LNCaP clone FGC (cell line): ENCODE data around the gene RPS6KA4.

Source experiments
- DNase-seq: peaks from one replicate; pipeline ENCODE4 v3.0.0-alpha.2; 2011; ENCODE audit warnings: low read depth
- H3K4me3 ChIP-seq: 2 replicates; pipeline ENCODE4 v1.5.1; 2011; ENCODE audit warnings: mild to moderate bottlenecking, low read depth, low read length, control low read depth
- CTCF ChIP-seq: IDR thresholded peaks from 2 replicates; pipeline ENCODE4 v1.5.1; 2012; ENCODE audit warnings: mild to moderate bottlenecking; ENCODE audit not compliant: control insufficient read depth, insufficient read depth; ENCODE audit errors: extremely low read depth

Gene RPS6KA4

DNA sequence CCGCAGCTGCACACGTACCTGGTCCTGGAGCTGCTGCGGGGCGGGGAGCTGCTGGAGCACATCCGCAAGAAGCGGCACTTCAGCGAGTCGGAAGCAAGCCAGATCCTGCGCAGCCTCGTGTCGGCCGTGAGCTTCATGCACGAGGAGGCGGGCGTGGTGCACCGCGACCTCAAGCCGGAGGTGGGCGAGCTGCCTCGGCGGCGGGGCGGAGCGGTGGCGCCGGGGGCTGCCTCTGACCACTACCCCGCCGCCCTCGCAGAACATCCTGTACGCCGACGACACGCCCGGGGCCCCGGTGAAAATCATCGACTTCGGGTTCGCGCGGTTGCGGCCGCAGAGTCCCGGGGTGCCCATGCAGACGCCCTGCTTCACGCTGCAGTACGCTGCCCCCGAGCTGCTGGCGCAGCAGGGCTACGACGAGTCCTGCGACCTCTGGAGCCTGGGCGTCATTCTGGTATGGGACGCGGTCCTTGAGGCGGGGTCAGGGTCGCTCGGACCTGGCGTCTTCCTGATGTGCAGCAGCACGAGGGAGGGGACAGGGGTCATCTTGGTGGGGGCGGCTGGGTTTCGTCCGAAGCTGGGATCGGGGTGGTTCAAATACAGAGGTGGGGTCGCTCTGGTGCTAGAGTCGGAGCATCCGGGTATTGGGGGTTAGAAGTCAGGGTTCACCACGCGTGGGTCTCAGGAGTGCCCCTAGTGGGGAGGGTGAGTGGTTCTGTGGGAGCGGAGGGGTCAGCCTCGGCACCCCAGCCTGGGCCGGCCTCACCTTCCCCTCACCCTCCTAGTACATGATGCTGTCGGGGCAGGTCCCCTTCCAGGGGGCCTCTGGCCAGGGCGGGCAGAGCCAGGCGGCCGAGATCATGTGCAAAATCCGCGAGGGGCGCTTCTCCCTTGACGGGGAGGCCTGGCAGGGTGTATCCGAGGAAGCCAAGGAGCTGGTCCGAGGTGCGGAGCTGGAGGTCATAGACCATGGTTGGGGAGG is 10.8 kb downstream of the RPS6KA4 start:
- TF ChIP-seq CTCF = no peak
- no peak for DNase-seq
- H3K4me3 ChIP-seq = no peak overlapping the region

DNA sequence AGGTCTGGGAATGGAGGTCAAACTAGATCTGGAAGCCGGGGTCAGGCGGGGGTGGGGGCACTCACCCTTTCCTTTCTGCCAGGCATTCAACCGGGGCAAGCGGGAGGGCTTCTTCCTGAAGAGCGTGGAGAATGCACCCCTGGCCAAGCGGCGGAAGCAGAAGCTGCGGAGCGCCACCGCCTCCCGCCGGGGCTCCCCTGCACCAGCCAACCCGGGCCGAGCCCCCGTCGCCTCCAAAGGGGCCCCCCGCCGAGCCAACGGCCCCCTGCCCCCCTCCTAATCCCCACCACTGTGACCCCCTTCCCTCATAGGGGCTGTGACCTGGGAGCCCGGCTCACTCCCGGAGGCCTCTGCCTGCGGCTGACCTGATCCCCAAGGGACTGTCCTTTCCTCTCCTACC is 12.2 kb downstream of the RPS6KA4 start:
- no peak overlapping the region for H3K4me3 ChIP-seq
- DNase-seq = no peak
- TF ChIP-seq CTCF = no peak

- no peak for TF ChIP-seq CTCF
- H3K4me3 ChIP-seq = no peak overlapping the region
- no peak for DNase-seq
These were observed 13.1 kb downstream of the RPS6KA4 start for GRCh38 chr11:64372021-64372420.

DNA sequence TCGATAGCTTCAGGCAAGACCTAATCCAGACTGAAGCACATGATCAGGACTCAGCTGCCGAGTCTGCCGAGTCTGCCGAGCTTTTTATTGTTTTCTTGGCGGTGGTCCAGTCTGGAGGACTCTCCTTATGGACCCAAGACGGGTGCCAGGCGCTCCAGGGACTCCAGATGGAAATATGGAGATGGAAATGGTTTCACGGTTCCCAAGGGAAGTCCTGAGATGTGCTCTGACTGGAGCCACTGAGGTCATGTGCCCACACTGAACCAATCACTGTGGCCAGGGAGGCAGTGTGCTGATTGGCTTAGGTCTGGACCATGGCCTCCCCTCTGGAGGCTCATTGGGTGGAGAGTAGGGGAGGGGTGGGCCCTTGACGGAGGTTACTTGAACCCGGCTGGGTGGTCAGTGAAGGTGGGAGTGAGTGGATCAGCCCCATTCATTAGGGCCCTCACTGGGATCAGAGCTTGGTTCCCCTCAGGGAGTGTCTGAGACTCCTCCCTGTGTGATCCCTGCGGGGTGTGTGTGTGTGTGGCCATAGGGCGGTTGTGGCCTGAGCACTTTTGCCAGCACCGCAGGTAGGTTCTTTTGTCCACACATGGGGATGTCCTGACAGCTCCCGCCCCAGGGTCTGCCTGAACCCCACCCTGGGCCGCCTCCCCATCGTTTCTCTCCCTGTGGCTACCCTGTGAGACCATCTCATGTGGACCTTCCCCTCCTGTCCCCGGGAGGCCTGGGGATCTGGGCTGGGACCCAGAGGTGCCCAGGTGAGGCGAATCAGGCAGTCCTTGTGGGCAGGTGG is 14.0 kb downstream of the RPS6KA4 start:
- no peak overlapping the region for H3K4me3 ChIP-seq
- no peak for TF ChIP-seq CTCF
- no peak for DNase-seq

DNA sequence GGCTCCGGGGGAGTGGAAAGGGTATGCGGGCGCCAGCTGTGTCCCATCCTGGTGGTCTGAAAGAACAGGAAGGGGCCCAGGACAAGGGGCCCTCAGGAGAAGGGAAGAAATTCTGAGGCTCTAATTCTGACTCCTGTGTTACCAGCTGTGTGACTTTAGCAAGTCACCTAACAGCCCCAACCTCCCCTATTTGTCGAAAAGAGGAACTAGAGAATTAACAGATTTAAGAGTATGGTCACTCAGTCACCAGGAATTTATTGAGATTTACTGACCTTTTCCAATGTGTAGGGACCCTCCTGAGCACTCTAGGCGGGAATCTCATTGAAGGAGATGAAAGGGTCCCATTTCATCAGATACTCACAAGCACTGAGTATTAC is 14.6 kb downstream of the RPS6KA4 start:
- H3K4me3 ChIP-seq = no peak overlapping the region
- TF ChIP-seq CTCF = no peak
- DNase-seq = no peak

DNA sequence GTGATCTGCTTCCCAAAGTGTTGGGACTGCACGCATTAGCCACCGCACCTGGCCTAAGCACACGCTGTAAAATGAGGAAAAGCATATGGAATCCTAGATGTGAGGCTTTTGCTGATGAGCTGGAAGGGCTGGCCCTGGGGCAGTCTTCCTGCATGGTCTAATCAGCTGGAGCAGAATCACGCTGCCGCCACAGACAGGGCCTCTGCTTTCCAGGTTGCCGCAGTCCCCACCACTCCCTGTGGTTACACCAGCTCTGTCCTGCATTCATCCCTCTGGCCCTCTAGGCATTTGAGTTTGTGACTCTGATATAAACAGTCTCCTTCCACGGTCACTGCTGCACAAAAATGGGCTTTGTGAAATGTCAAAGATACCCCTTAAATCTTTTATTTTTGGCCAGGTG is 17.1 kb downstream of the RPS6KA4 start:
- TF ChIP-seq CTCF = no peak
- no peak overlapping the region for H3K4me3 ChIP-seq
- DNase-seq = no peak
